Testis (tissue), 2 donors: ENCODE data around the gene LRMDA.

ENCODE experiments used
- CTCF ChIP-seq, 3 experiments: fragments of 450-650 bp in 2 of 3; fragments of 200-600 bp in 1 of 3; sonication (generic) in 1 of 3; IDR thresholded peaks; one replicate each; pipeline ENCODE4 v1.5.1; 2016 to 2019; ENCODE audit warnings: antibody characterized with exemption in 3 of 3, mild to moderate bottlenecking in 2 of 3, moderate library complexity in 1 of 3
- POLR2A ChIP-seq: fragments of 450-650 bp; IDR thresholded peaks from one replicate; pipeline ENCODE4 v1.6.1; 2017; ENCODE audit warnings: antibody characterized with exemption, mild to moderate bottlenecking, moderate library complexity

- no peak for TF ChIP-seq POLR2A
- TF ChIP-seq CTCF (IDR thresholded peaks at IDR 0.05): no peak
Observed at GRCh38 chr10:76149602-76150138, 718.2 kb downstream of the LRMDA start.
